ENCODE measurements around the gene FGD6.
"Not testable (repeated sequence)": the region's sequence is repeated elsewhere in the genome, so short reads cannot be mapped to it uniquely, and the experiment has no call there.

FGD6 gene

GRCh38 chr12:95205685-95206084 is 11.6 kb downstream of the FGD6 start:
- H3K9ac ChIP-seq (ENCODE audit: low read depth, low read length), result peak overlapping the region; percentile 17; the same call in 1 of the 2 replicates
- no peaks in the 10 kb centered on the region for H3K9me3 ChIP-seq (ENCODE audit: control insufficient read depth, insufficient read depth, low read length)
- H3K4me1 ChIP-seq (ENCODE audit: insufficient read depth, low read length), result peaks cover 76% of the 10 kb centered on the region
- peaks cover 6% of the 10 kb centered on the region for H3K36me3 ChIP-seq (ENCODE audit: insufficient read depth, low read length)

- peaks cover 76% of the 10 kb centered on the region for H3K4me1 ChIP-seq (ENCODE audit: insufficient read depth, low read length)
- H3K9ac ChIP-seq (ENCODE audit: low read depth, low read length), result no peak overlapping the region
- H3K9me3 ChIP-seq (ENCODE audit: control insufficient read depth, insufficient read depth, low read length), result no peaks in the 10 kb centered on the region
- no peaks in the 10 kb centered on the region for H3K36me3 ChIP-seq (ENCODE audit: insufficient read depth, low read length)
Observed at GRCh38 chr12:95205016-95205624, 12.1 kb downstream of the FGD6 start.

DNA sequence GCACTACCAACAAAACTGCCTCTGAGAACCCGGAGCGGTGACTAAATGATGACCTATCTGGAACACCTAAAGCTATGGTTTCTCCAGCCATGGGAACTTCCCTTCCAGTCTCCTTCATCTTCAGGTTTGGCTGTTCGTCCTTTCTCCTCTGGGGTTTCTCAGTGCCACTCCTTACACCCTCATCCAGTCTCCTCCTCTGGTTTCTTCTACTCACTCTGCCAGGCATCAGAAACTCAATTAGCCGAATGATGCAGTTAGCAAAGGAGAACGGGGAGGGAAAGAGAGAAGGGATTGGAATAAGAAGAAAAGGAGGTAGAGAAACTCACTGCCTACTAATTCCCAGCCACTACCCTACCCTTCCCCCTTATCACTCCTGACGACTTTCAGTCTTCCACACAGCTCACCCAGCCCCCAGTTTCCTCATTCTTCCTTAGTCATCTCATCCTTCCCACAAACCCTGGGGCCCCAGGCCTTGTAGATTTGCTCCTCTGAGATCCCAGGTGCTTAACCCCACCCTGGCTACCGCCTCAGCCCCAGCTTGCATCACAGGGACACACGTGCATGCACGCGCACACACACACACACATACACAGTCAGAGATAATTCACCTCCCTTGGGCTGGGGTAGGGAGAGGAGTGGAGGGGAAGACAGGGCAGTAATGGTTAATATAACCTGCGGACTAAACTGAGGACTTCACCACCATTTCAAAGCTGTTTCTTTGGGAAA is 13.0 kb downstream of the FGD6 start:
- H3K9me3 ChIP-seq (ENCODE audit: control insufficient read depth, insufficient read depth, low read length), result no peaks in the 10 kb centered on the region
- peak overlapping the region; percentile 9; the same call in 1 of the 2 replicates for H3K9ac ChIP-seq (ENCODE audit: low read depth, low read length)
- peaks cover 75% of the 10 kb centered on the region for H3K4me1 ChIP-seq (ENCODE audit: insufficient read depth, low read length)
- no peaks in the 10 kb centered on the region for H3K36me3 ChIP-seq (ENCODE audit: insufficient read depth, low read length)

- H3K36me3 ChIP-seq (ENCODE audit: insufficient read depth, low read length), result no peaks in the 10 kb centered on the region
- no peak overlapping the region; the same call in 1 of the 2 replicates for H3K9ac ChIP-seq (ENCODE audit: low read depth, low read length)
- peaks cover 72% of the 10 kb centered on the region for H3K4me1 ChIP-seq (ENCODE audit: insufficient read depth, low read length)
- no peaks in the 10 kb centered on the region for H3K9me3 ChIP-seq (ENCODE audit: control insufficient read depth, insufficient read depth, low read length)
Observed at GRCh38 chr12:95203487-95204030, 13.7 kb downstream of the FGD6 start.

DNA sequence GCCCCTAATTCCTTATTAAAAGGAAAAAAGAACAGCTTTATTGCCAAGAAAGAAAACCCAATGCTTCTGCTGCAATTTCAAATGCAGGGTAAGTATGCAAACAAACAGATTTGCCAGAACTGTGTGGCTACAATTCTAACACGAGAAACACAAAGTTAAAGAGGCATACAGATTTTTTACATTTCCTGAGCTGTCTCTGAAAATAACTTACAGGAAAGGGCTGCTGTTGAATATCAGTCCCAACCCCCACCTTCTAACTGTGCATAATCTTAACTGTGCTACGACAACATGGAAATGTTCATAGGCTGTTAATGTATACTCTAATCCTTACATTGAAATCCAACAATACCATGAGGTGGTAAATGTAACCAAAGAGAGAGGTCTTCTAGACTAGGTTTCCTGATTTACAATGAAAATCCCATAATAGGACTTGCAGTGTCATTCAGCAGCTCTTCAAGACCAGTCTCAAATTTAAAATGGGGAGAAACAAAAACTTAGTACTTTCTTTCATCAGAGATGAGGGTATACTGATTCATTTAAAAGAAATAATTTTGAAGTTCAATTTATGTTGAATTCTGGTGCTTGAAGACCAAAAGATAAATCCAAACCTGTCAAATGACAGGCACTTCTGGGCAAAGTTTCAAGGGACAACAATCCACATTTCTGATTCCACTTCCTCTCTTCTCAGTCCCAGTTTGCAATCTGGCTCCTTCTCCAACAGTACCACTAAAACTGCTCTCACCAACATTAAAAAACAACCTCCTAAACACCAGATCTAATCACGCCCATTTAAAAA is 14.4 kb downstream of the FGD6 start:
- Histone ChIP-seq H3K4me1 (ENCODE audit: insufficient read depth, low read length) (peaks cover 67% of the 10 kb centered on the region), H3K9ac (ENCODE audit: low read depth, low read length) (no peak overlapping the region), H3K9me3 (ENCODE audit: control insufficient read depth, insufficient read depth, low read length) (no peaks in the 10 kb centered on the region), H3K36me3 (ENCODE audit: insufficient read depth, low read length) (no peaks in the 10 kb centered on the region)

- no peaks in the 10 kb centered on the region for H3K9me3 ChIP-seq (ENCODE audit: control insufficient read depth, insufficient read depth, low read length)
- peaks cover 55% of the 10 kb centered on the region for H3K4me1 ChIP-seq (ENCODE audit: insufficient read depth, low read length)
- H3K36me3 ChIP-seq (ENCODE audit: insufficient read depth, low read length), result no peaks in the 10 kb centered on the region
- no peak overlapping the region for H3K9ac ChIP-seq (ENCODE audit: low read depth, low read length)
Observed at GRCh38 chr12:95201056-95201670, 16.1 kb downstream of the FGD6 start.

DNA sequence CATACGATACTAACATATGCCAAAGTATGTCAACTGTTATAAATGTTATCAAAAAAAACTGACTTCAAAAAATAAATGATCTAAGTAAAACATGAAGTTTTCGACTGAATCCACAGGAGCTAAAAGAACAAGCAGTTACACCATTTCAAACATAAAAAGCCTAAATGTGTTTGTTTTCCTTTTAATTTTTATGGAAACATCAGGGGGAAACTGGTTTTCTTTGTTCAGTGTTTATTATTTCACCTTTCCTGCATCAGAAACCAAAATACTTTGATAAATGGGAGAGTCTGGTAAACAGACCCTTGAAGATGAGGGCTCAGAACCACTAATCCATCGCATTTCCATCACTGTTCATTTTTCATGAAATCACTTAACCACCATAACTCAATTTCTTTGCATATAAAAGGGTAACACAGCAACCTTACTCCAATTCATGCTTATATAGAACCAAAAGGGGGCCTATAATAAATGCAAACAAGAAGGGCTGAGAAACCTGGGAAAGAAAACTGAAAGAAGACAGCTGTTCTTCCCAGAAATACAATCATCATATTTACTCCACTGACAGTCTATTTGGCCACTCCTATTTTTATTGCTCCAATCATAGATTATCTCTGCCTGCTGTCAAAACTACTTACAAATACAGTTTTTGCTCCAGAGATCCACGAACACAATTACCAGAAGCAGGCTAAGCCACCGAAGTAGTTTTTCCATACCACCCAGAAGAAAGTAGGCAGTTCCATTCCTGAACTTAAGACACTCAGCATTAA is 17.0 kb downstream of the FGD6 start:
- Histone ChIP-seq H3K9me3 (ENCODE audit: control insufficient read depth, insufficient read depth, low read length) (no peaks in the 10 kb centered on the region), H3K36me3 (ENCODE audit: insufficient read depth, low read length) (no peaks in the 10 kb centered on the region), H3K9ac (ENCODE audit: low read depth, low read length) (no peak overlapping the region), H3K4me1 (ENCODE audit: insufficient read depth, low read length) (peaks cover 46% of the 10 kb centered on the region)

- Histone ChIP-seq H3K9ac (ENCODE audit: low read depth, low read length) (no peak overlapping the region), H3K36me3 (ENCODE audit: insufficient read depth, low read length) (no peaks in the 10 kb centered on the region), H3K9me3 (ENCODE audit: control insufficient read depth, insufficient read depth, low read length) (no peaks in the 10 kb centered on the region), H3K4me1 (ENCODE audit: insufficient read depth, low read length) (peaks cover 40% of the 10 kb centered on the region)
Observed at GRCh38 chr12:95198914-95199313, 18.4 kb downstream of the FGD6 start.

- no peak overlapping the region for H3K9ac ChIP-seq (ENCODE audit: low read depth, low read length)
- H3K9me3 ChIP-seq (ENCODE audit: control insufficient read depth, insufficient read depth, low read length), result no peaks in the 10 kb centered on the region
- H3K4me1 ChIP-seq (ENCODE audit: insufficient read depth, low read length), result peaks cover 27% of the 10 kb centered on the region
- H3K36me3 ChIP-seq (ENCODE audit: insufficient read depth, low read length), result no peaks in the 10 kb centered on the region
Observed at GRCh38 chr12:95197636-95198035, 19.6 kb downstream of the FGD6 start.

- not testable (repeated sequence) for H3K9me3 ChIP-seq (ENCODE audit: control insufficient read depth, insufficient read depth, low read length)
- peaks cover 24% of the 10 kb centered on the region for H3K4me1 ChIP-seq (ENCODE audit: insufficient read depth, low read length)
Observed at GRCh38 chr12:95196875-95197569, 20.2 kb downstream of the FGD6 start.

DNA sequence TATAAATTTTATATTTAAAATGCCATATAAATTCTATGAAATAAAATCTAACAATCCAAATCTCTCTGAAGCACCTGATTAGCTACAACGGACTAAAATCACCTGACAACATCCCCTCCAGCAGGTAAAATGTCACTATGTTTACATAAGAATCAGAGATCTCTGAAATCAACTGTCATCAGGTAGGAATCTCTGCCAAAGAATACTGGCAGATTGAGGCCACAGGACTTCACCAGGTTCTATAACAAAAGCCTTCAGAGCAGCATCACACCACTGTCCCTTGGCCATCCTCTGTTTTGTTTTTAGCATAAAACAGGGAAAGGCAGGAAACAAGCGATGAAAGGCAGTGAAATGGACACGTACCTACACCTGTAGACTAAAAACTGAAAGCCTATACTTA is 22.1 kb downstream of the FGD6 start:
- Histone ChIP-seq H3K36me3 (ENCODE audit: insufficient read depth, low read length) (no peaks in the 10 kb centered on the region), H3K9ac (ENCODE audit: low read depth, low read length) (no peak overlapping the region), H3K9me3 (ENCODE audit: control insufficient read depth, insufficient read depth, low read length) (no peaks in the 10 kb centered on the region), H3K4me1 (ENCODE audit: insufficient read depth, low read length) (peaks cover 11% of the 10 kb centered on the region)

More at GRCh38 chr12:95196875-95197569, 20.2 kb downstream of the FGD6 start:
- not testable (repeated sequence) for H3K9ac ChIP-seq (ENCODE audit: low read depth, low read length); H3K36me3 ChIP-seq (ENCODE audit: insufficient read depth, low read length)

DNA sequence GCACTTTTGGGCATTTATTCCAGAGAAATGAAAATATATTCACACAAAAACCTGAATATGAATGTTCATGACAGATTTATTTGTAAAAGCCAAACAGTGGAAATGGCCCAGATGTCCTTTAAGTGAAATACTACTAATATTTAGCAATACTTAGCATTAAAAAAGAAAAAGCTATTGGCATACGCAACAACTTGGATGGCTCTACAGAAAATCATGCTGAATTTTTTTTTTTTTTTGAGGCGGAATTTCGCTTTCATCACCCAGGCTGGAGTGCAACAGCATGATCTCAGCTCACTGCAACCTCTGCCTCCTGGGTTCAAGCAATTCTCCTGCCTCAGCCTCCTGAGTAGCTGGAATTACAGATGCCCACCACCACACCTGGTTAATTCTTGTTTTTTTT is 24.1 kb downstream of the FGD6 start:
- peaks cover 8% of the 10 kb centered on the region for H3K4me1 ChIP-seq (ENCODE audit: insufficient read depth, low read length)

GRCh38 chr12:95192271-95192670 is 25.0 kb downstream of the FGD6 start:
- no peaks in the 10 kb centered on the region for H3K9me3 ChIP-seq (ENCODE audit: control insufficient read depth, insufficient read depth, low read length)
- H3K9ac ChIP-seq (ENCODE audit: low read depth, low read length), result no peak overlapping the region
- no peaks in the 10 kb centered on the region for H3K36me3 ChIP-seq (ENCODE audit: insufficient read depth, low read length)
- peaks cover 17% of the 10 kb centered on the region for H3K4me1 ChIP-seq (ENCODE audit: insufficient read depth, low read length)

More for the DNA sequence above, 24.1 kb downstream of the FGD6 start:
- no peaks in the 10 kb centered on the region for H3K9me3 ChIP-seq (ENCODE audit: control insufficient read depth, insufficient read depth, low read length)
- H3K9ac ChIP-seq (ENCODE audit: low read depth, low read length), result no peak overlapping the region
- no peaks in the 10 kb centered on the region for H3K36me3 ChIP-seq (ENCODE audit: insufficient read depth, low read length)
